ENCODE measurements around the gene COBLL1.
"Not testable (repeated sequence)": the region's sequence is repeated elsewhere in the genome, so short reads cannot be mapped to it uniquely, and the experiment has no call there.

COBLL1 gene

DNA sequence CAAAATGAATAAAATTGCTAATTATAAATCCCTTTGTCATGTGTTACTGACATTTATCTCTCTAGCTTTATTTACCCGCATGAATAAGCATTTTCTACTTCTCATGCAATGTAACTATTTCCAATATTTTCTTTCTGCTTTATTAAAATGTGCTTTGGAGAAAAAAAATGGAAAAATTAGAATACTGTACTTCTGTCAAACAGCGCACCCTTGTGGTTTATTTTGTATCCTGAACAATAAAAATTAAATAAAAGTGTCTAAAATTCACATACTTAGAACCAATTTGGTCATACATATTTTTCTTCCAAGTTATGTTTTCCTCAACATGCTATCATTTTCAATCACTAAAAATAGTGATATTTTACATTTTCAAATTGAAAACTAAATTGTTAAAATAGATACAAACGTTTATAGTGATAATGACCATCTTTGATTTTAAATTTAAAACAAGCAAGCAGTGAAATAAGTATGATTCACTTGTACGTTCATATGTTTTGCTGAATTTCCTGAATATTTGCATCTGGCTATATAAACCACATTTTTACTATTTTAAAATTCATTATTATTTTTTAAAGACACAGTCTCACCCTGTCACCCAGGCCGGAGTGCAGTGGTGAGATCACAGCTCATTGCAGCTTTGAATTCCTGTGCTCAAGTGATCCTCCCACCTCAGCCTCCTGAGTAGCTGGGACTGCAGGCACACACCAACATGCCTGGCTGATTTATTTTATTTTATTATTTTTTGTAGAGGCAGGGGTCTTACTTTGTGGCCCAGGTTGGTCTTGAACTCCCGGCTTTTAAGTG is 124.4 kb downstream of the COBLL1 start:
- DNase-seq (ENCODE audit: low read depth) = no peak

GRCh38 chr2:164714471-164714870 is 127.2 kb downstream of the COBLL1 start:
- no peak for DNase-seq (ENCODE audit: low read depth)

DNA sequence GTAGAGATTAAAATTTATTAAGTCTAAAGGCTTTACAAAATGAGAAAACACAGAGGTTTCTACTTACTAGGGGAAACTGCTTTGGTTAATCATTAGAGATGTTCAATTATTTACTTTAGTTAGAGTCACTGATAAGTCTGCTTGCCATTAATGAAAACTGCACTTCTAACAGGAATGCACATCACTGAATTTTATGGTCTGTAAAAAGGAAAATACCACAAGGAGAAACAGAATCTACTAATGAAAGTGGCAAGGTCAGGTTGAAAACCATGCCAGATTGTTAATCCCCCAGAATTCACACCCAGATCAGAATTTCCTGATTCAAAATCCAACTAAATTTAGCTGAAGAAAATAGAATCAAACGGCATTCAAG is 129.9 kb downstream of the COBLL1 start:
- DNase-seq (ENCODE audit: low read depth) = no peak

DNA sequence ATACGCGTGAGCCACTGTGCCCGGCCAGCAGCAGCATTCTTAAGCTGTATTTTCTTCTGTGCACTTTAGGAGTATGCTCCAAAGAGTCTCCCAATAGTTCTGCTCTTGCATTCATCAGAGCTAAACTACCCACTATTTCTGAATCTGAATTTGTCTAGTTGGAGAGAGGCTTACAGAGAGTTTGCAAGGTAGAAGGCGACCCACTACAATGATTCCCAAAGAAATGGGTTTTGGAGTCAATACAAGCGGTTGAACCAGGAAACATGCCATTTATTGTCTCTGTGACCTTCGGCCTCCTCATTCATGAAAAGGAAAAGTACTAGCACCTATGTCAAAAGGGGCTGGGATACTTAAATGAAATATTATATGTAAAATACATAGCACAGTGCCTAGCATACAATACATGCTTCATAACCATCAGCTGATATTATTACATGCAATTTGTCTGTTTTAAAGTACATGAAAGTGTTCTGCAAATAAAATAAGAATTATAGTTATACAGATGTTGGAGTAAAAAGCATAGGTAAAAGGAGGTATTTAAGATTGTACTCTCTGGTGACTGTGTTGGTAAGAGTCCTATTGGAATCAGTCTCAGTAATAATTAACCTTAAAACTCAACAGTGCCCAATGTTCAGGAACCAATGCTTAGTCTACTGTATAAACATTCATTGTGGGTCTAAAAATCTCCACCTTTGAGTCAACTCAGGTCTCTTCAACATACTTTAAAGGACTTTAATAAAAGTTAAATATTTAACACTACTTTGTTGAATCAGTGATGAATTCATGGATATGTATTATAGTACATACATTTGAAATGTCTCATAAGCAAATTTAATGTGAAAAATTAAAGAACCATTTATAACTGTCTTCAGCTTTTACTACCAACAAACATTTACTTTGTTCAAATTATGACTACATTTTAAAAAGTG is 130.5 kb downstream of the COBLL1 start:
- DNase-seq (ENCODE audit: low read depth) = no peak

DNA sequence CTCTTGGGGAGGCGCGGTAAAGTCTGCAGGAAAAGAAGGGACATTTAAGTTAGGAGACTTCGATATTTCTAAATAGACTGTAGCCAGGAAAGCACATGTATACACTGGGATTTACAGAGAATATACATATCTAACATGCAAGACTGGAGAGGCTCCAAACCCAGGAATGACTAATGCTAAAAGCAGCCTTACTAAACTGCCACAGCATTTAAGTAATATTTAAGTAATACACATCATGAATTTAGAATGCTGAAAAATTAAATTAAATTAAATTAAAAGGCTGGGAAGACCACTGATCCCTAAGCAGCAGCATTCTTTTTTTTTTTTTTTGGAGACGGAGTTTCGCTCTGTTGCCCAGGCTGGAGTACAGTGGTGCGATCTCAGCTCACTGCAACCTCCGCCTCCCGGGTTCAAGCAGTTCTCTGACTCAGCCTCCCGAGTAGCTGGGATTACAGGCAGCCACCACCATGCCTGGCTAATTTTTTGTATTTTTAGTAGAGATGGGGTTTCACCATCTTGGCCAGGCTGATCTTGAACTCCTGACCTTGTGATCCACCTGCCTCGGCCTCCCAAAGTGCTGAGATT is 131.3 kb downstream of the COBLL1 start:
- not testable (repeated sequence) for DNase-seq (ENCODE audit: low read depth)

DNA sequence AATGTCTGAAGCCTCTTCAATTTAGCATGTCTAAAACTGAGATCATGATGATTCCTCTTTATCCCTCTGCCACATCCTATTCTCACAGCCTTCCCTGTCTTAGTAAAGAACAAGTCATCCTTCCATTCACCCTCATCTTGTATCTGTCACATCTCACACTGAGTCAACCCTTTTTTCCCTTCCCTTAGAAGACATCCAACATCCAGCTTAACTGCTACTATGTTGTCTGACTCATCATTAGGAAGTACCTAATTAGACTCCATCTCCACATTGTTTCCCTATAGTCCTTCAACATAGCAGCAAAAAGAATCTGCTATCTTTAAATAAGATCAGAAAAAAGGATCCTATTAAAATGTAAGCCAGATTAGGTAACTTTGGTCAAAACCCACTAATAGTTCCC is 135.1 kb downstream of the COBLL1 start:
- DNase-seq (ENCODE audit: low read depth) = peak; percentile 4

DNA sequence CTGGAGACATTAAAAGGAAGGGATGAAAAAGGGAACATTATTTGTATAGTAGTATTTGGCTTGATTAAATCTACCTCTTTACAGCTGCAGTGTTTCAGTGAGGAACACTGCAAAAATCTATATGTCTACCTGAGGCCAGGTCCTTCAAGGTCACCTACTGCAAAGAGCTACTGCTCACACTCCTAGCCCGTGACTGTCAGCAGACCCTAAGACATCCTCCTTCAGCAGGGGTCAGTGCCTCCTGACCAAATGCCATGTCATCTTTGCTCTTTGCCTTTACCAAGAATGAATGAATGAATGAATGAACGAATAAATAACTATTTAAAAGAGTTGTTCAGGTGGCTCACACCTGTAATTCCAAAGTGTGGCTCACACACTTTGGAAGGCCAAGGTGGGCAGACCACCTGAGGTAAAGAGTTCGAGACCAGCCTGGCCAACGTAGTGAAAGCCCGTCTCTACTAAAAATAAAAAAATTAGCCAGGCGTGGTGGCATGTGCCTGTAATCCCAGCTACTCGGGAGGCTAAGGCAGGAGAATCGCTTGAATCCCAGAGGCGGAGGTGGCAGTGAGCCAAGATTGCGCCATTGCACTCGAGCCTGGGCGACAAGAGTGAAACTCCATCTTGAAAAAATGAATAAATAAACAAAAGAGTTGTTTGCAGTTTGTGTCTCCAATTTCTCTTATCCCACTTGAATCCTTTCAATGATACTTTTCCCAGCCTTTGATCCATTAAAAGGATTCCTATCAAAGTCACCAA is 136.0 kb downstream of the COBLL1 start:
- no peak for DNase-seq (ENCODE audit: low read depth)

DNA sequence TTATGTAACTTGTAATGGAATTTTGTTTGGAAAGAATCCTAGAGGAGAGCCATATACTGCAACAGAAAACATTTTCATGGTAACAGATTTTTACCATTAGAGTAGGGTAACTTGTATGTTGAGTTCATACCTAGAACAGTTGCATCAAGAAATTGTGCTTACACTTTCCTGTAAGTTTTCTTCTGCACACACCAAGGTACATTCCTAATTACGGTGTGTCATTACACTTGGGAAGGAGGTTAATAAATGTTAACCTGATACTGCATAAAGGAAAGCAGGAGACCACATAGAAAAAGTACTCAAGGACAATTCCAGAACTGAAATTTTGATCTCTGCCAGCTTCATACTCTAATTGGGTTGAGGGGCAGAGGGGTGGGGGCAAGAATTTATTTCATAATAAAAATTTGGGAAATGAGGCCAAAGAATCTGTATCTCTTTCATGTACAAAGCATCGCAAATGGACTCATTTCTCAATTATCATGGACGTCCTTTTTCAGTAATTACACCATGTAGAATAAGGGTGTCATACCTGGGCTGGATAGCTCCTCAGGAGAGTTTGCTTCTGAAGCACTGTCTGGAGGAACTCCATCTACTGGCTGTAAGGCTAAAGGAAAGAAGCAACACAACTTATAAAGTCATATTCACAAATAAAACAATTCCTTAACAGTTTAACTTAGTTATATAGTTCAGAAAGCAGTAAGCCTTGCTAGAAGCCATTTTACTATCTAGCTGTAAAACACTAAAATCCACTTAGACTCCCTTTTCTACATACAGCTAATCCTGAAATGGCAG is 137.5 kb downstream of the COBLL1 start:
- DNase-seq (ENCODE audit: low read depth) = no peak

DNA sequence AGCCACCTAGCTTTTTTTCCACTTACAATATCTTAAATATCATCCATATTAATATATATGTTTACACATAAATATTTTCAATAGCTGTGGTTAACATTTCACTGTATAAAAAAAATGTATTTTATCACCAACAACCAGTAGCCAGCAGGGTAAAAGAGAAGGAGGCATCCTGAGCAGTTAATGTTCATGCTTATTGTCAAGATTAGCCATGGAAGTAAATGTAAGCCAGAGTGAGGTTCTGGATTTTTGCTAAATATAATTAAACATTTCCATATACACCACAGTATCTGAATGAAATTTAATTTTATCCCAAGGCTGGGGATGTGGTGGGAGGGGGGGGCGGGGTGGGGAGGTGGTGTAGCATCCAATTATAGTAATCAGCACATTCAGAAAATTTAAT is 140.1 kb downstream of the COBLL1 start:
- no peak for DNase-seq (ENCODE audit: low read depth)

DNA sequence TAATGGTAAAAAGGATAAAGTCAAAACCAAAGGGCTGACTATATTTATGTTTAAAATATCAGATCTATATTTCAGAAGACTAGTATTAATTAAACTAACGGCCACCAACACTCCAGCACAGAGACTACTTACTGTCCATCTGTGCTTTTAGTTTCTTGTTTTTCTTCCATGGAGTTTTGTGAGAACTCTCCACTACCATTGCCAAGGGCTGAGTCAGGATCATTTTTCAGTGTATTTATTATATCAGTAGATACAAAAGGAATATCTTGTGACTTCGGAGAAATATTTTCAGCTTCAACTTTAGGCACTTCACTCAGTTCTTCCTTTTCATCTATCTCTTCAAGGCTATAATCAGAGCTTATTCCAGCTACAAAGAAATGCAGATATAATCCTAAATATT is 141.2 kb downstream of the COBLL1 start:
- DNase-seq (ENCODE audit: low read depth) = no peak

DNA sequence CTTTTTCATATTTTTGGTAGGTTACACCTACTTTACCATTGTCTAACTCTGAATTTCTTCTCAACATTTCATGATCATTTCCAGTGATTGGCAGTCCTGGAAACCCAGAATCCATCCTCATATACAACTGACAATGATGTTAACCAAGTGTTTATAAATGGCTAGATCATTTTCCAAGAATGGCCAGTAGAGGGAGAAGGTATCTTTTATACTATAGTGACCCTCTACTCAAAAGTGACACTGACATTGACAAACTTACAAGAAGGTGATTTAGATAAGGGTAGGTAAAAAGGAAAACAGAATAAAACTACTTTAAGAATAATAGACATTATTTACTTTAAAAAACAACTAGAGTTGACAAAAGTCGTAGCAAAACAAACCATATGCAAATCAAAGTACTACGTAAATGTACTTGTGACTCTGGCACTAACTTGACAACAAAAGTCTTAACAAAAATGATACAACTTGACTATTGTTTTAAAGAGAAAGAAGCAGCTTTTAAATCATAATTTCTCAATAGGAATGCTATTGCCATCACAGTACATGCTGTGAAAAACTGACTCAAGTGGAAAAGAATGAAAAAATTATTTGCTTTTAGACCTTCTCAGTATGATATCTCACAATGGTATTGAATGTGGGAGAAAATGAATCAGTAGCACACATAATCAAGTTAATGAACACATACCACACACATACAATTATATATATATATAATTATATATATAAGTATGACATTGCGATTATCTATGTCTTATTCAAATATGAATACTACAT is 143.7 kb downstream of the COBLL1 start:
- DNase-seq (ENCODE audit: low read depth) = no peak

DNA sequence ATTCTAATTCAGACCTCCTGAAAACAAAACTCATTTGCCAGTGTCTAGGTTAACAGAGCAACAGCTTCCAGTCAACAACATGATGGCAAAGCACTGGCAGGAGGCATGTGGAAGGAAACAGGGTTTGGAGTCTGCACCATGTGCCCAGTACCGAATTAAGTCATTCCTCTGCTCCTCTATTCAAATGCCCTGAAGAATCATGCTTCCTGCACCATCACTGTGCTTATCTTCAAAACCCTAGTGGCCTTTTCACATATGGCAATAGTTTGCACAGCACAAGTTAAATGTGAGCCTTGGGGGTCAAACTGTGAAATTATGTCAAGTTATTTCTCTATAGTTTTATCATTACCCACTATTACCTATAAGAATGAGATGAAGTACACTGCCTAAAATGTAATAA is 145.0 kb downstream of the COBLL1 start:
- DNase-seq (ENCODE audit: low read depth) = no peak

- no peak for DNase-seq (ENCODE audit: low read depth)
Measured at GRCh38 chr2:164694275-164694695, 147.3 kb downstream of the COBLL1 start.

DNA sequence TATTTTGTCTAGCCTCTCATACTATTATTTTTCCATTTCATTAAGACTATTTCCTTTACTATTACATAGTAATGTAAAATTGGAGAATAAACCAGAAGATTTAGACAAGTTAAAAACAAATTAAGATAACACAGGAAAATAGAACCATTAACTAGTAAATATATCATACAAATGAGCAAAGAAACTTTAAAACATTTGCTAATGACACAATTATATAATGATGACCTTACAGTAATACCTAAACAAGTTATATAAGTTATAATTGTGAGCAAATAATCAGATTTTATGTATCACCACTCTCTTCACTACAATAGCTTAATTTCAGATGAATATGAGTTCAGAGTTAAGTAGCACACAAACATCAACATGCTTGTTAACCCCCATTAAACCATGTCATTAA is 147.8 kb downstream of the COBLL1 start:
- DNase-seq (ENCODE audit: low read depth) = no peak

- no peak for DNase-seq (ENCODE audit: low read depth)
Measured at GRCh38 chr2:164693390-164693789, 148.2 kb downstream of the COBLL1 start.

DNA sequence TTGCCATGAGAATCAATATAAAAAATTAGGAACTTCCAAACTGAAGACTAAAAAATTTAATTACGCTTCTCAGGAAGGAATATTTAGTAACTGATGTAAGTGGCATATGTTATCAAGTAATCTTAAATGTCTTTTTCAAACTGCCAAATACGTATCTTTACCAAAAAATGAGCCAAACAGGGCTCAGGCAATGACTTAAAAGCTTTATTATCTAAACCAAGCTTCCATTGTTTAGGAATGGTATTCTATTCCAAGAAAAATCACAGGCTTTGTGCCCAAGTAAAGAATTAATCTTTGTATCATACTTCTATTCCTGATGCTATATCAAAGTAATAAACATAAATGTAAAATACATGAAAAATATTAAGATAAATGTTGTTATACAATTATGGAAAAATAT is 148.7 kb downstream of the COBLL1 start:
- DNase-seq (ENCODE audit: low read depth) = no peak

GRCh38 chr2:164692114-164692513 is 149.5 kb downstream of the COBLL1 start:
- DNase-seq (ENCODE audit: low read depth) = no peak

DNA sequence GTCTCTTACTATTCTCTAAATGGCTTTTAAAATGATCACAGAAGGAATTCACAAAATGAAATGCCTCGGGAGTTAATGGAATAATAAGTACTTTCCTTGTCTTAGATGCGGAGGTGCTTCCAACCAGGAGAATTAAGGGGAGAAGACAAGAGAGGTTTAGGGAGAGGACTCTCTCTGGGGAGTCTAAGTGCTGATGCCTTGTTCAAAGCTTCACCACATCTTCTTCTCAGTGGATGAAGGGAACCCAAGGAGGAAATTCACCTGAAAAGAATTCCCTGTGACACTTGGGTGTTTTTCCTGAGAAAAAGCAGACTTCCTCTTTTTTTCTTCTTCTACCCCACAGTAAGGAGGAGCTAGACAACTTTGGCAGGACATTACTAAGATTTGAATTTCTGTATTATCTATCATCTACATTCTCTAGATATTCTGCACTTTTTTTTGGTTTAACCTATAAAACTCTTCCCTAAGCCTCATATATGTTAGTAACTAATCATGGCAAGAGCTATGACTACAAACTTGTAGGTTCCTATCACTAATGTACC is 150.2 kb downstream of the COBLL1 start:
- no peak for DNase-seq (ENCODE audit: low read depth)

GRCh38 chr2:164690361-164690760 is 151.3 kb downstream of the COBLL1 start:
- DNase-seq (ENCODE audit: low read depth) = no peak

GRCh38 chr2:164688896-164689419 is 152.7 kb downstream of the COBLL1 start:
- DNase-seq (ENCODE audit: low read depth) = no peak

Data from fibroblast of the conjunctiva (primary cell).